GM12872 (cell line): ENCODE data around the gene WNT8B.

Source experiments
- TF ChIP-seq, protein P1 (sequence below): IDR thresholded peaks from 3 replicates; pipeline ENCODE4 v1.5.1; 2011; ENCODE audit warnings: low read depth, mild to moderate bottlenecking, low read length, moderate library complexity; ENCODE audit not compliant: insufficient read depth

The WNT8B gene

GRCh38 chr10:100528921-100529474 is 66.2 kb downstream of the WNT8B start:
- TF ChIP-seq, protein P1, sequence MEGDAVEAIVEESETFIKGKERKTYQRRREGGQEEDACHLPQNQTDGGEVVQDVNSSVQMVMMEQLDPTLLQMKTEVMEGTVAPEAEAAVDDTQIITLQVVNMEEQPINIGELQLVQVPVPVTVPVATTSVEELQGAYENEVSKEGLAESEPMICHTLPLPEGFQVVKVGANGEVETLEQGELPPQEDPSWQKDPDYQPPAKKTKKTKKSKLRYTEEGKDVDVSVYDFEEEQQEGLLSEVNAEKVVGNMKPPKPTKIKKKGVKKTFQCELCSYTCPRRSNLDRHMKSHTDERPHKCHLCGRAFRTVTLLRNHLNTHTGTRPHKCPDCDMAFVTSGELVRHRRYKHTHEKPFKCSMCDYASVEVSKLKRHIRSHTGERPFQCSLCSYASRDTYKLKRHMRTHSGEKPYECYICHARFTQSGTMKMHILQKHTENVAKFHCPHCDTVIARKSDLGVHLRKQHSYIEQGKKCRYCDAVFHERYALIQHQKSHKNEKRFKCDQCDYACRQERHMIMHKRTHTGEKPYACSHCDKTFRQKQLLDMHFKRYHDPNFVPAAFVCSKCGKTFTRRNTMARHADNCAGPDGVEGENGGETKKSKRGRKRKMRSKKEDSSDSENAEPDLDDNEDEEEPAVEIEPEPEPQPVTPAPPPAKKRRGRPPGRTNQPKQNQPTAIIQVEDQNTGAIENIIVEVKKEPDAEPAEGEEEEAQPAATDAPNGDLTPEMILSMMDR, result no peak

DNA sequence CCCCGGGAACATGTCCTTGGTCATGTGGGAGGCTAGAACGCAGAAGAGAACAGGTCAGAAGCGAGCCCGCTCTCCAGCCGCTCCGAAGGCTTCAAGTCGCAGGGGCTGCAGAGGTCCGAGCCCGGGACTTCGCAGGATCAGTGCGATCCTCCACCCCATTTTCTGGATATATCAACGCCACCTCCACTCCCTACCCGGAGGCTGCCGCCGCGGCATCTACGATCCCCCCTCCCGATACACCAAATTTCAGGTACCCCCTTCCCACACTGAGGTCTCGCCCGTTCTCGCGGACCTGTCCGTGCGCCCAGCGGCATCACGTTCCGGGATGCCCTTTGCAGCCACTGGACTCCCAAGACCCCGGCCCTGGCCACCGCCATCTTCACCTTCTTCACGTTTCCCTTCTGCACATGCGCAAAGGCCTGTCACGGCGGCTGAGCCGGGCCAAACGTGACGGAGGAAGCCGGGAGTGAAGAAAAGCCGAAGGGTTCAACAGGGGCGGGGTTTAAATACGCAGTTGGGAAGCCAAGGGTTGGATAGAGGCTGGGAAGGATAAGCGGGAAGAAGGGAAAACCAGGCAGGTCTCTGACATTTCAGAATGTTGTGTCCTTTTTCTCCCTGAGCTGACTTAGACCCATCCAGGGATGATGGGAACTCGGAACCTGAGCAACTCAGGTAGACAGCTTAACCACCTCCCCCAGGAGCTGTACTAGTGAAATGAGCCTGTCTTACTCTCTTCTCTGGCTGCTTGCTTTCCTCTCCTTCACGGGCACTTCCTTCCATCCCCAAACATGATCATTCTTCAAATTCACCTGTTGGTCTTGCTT is 66.9 kb downstream of the WNT8B start, which contains the start of gene NDUFB8:
Gene NDUFB8 (minus strand): TSS at position 397 of the 824 bp plus-strand sequence. CDS start 20 bp downstream, at position 377.
- TF ChIP-seq, protein P1, result no peak

- TF ChIP-seq, protein P1, result no peak
Measured at GRCh38 chr10:100531761-100532160, 69.0 kb downstream of the WNT8B start.
